Chondrocyte (in vitro differentiated cells): ENCODE results near the gene IGFN1. TPM values are rescaled to one million over a fixed set of nuclear protein-coding genes. Genes with fewer than 3 reads are reported as not detected.
A peak's percentile ranks its signal among the peaks of the same experiment; 100 is the strongest.

ENCODE experiments used
- DNase-seq: peaks from one replicate; pipeline ENCODE4 v3.0.0; 2021; ENCODE audit warnings: mixed read lengths, low spot score
- H3K27ac Mint-ChIP-seq: one replicate; pipeline ENCODE4 v1.8.0; 2021; ENCODE audit warnings: mild to moderate bottlenecking, moderate library complexity, mixed read lengths; ENCODE audit not compliant: unreplicated experiment
- H3K27me3 Mint-ChIP-seq: 2 replicates; pipeline ENCODE4 v1.8.0; 2021; ENCODE audit warnings: low read depth, mixed read lengths
- H3K36me3 Mint-ChIP-seq: 2 replicates; pipeline ENCODE4 v1.8.0; 2021; ENCODE audit warnings: low read depth, mixed read lengths
- H3K4me1 Mint-ChIP-seq: 2 replicates; pipeline ENCODE4 v1.8.0; 2021; ENCODE audit warnings: low read depth, mild to moderate bottlenecking, mixed read lengths
- H3K4me3 Mint-ChIP-seq: one replicate; pipeline ENCODE4 v1.8.0; 2021; ENCODE audit warnings: mild to moderate bottlenecking, moderate library complexity, mixed read lengths; ENCODE audit not compliant: unreplicated experiment
- H3K9me3 Mint-ChIP-seq: 2 replicates; pipeline ENCODE4 v1.8.0; 2021; ENCODE audit warnings: low read depth, mixed read lengths
- CTCF ChIP-seq: fragments of 200-600 bp; sonication (generic); IDR thresholded peaks from 2 replicates; pipeline ENCODE4 v1.5.0; 2021; ENCODE audit warnings: antibody characterized with exemption, mild to moderate bottlenecking, moderate library complexity
- total RNA-seq: library from RNA; stranded (reverse); gene quantifications from 3 replicates; pipeline ENCODE4 v1.2.1, GENCODE V29; 2021

The IGFN1 gene
- total RNA-seq, 1 donor from 2014 or later: 1.9 TPM

GRCh38 chr1:201181726-201182125 lies 8.9 kb upstream of the IGFN1 start:
- Mint-ChIP-seq H3K27ac (no peak overlapping the region), H3K4me1 (peaks cover 12% of the 10 kb centered on the region), H3K36me3 (peaks cover 1% of the 10 kb centered on the region), H3K4me3 (no peak overlapping the region), H3K27me3 (peaks cover 9% of the 10 kb centered on the region), H3K9me3 (peaks cover 8% of the 10 kb centered on the region)
- TF ChIP-seq CTCF: no peak
- no peak for DNase-seq

DNA sequence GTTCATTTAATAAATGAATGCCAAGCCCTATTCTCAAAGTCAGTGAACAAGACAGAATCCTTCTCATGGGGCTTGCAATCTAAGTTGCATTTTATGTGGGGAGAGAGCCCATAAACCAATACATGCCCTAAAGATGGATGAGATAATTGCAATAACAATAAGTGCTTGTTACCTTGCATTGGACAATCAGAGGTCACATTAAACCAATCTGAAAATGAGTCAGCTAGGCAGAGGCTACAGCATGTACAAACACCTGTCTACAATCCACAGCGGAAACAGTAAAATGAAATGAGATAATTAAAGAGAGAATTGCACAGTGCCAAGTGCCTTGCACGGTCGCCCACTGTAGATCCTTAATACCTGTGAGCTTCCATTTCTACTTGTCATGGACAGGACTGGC lies 7.4 kb upstream of the IGFN1 start:
- Mint-ChIP-seq H3K27me3 (peaks cover 8% of the 10 kb centered on the region), H3K9me3 (peaks cover 8% of the 10 kb centered on the region), H3K4me3 (no peak overlapping the region), H3K36me3 (peaks cover 1% of the 10 kb centered on the region), H3K4me1 (peaks cover 12% of the 10 kb centered on the region), H3K27ac (no peak overlapping the region)
- DNase-seq: no peak
- TF ChIP-seq CTCF: no peak

GRCh38 chr1:201183753-201184152 lies 6.9 kb upstream of the IGFN1 start:
- H3K36me3 Mint-ChIP-seq: peaks cover 1% of the 10 kb centered on the region
- peaks cover 6% of the 10 kb centered on the region for H3K9me3 Mint-ChIP-seq

DNA sequence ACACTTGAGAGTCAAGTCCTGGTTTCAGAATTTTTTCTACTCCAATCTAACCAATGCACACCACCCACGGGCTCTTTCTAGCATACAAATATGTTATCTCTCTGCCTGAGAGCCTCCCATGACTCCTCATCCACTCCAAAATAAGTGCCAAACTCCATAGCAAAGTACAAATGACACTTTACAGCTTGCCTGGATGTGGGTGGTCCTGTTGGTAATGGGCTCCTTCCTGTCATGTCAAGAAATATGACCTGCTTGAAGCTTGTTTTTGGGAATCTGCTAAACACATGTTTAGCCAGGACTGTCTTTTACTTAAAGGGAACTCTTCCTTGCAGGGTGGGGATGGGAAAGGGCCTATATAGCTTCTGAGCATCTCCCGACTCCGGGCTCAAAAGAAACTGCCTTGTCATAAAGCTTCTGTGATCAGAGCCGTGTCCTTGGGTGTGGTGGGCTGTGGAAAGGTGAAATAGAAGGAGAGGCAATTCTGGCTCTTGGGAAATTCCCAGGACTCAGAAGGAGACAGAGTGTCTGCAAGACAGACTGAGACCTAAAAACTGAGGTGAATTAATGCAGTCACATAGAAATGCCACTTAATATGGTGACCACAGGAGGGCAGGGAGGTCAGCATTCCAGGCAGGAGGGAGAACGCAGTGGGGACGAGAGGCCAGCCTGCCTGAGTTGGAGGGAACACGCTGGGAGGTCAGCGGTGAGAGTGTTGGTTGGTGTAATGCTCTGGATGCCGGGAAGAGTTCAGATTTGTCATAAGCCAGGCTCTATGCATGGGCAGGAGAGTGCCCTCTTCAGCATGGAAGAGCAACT lies 6.1 kb upstream of the IGFN1 start:
- no peak for DNase-seq
- Mint-ChIP-seq H3K27ac (peak overlapping the region; percentile 66), H3K4me3 (no peak overlapping the region), H3K9me3 (no peaks in the 10 kb centered on the region), H3K36me3 (no peaks in the 10 kb centered on the region), H3K27me3 (peaks cover 11% of the 10 kb centered on the region), H3K4me1 (peaks cover 12% of the 10 kb centered on the region)
- peak; percentile 76 for TF ChIP-seq CTCF

More at GRCh38 chr1:201183753-201184152, 6.9 kb upstream of the IGFN1 start:
- Mint-ChIP-seq H3K27me3 (peaks cover 8% of the 10 kb centered on the region), H3K27ac (peak overlapping the region; percentile 46), H3K4me3 (no peak overlapping the region), H3K4me1 (peaks cover 12% of the 10 kb centered on the region)
- TF ChIP-seq CTCF: no peak
- DNase-seq: no peak

- H3K36me3 Mint-ChIP-seq: no peaks in the 10 kb centered on the region
- TF ChIP-seq CTCF: peak; percentile 12
- H3K4me3 Mint-ChIP-seq: no peak overlapping the region
- no peak overlapping the region for H3K27ac Mint-ChIP-seq
- peaks cover 12% of the 10 kb centered on the region for H3K27me3 Mint-ChIP-seq
- no peak for DNase-seq
- H3K9me3 Mint-ChIP-seq: no peaks in the 10 kb centered on the region
- H3K4me1 Mint-ChIP-seq: peaks cover 12% of the 10 kb centered on the region
These were observed 5.5 kb upstream of the IGFN1 start for GRCh38 chr1:201185123-201185453.
